Measurements from ENCODE around the gene HOXD4.

The HOXD4 gene

DNA sequence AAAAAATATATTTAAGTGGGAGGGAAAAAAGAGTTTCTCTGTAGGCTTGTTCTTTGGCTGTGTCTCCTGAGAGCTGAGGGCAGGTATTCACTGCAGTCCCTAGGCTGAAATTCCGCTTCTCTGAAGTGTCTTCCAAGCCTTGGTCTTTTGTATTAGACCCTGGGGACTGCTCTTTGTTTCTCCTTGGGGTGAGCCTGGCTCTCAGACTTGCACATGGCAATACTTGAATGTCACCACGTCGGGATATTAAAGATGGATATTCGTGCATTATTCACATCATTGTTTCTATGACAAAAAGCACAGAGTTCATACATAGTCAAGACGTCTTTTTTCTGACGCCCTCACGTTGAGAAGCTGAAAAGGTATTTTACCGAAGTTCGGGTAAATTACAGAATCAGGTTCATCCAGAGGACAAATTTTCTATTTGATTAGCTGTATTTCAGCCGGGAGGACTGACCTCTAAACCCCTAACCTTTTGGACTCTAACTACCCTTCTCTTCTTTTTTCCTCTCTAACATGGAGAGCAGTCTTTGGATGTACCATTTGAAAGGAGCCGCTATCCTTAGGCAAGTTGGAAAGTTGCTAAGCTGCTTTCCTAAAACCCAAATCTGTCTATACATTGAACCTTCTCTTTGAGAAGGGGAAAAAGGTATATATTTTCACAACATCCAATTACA lies 3.4 kb downstream of the HOXD4 start:
- Mint-ChIP-seq H3K4me1 (peaks cover 6% of the 10 kb centered on the region), H3K27me3 (peaks cover 54% of the 10 kb centered on the region)

DNA sequence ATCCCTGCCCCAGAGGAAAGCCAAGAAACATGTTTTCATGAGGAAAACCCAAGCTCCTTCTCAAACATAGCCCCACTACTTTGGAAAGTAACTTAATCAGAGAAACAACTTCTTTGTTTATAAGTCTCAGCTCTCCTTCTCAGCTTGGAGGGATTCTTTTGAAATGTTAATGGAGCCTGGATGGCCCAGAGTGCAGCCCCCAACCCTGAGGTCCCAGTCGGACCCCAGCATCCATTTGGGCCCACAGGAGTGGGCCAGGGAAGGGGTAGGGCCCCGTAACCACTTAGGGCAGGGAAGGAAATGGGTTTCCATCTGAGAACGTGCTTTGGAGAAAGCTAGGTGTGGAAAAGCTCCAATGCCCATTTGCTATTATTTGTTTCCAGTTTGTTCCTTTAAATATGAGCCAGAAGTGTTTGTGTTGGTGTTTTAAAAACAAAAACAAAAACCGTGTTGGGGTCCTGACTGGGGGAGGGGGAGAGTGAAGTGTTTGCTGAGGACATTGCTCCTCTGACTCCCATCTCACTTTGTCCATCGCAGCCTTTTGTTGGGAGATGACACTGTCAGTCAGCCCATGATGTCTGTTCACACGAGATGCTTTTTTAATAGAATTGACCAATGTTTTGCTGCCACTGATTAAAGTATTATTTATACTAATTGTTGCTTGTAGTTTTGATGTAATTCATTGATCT lies 4.2 kb downstream of the HOXD4 start:
- Mint-ChIP-seq H3K9me3 (peaks cover under 1% of the 10 kb centered on the region), H3K4me3 (no peak overlapping the region), H3K36me3 (no peaks in the 10 kb centered on the region), H3K27me3 (peaks cover 48% of the 10 kb centered on the region), H3K27ac (no peak overlapping the region), H3K4me1 (peaks cover 6% of the 10 kb centered on the region)

More for the DNA sequence above, 3.4 kb downstream of the HOXD4 start:
- Mint-ChIP-seq H3K9me3 (peaks cover 5% of the 10 kb centered on the region), H3K27ac (no peak overlapping the region), H3K36me3 (peaks cover 3% of the 10 kb centered on the region), H3K4me3 (no peak overlapping the region)

DNA sequence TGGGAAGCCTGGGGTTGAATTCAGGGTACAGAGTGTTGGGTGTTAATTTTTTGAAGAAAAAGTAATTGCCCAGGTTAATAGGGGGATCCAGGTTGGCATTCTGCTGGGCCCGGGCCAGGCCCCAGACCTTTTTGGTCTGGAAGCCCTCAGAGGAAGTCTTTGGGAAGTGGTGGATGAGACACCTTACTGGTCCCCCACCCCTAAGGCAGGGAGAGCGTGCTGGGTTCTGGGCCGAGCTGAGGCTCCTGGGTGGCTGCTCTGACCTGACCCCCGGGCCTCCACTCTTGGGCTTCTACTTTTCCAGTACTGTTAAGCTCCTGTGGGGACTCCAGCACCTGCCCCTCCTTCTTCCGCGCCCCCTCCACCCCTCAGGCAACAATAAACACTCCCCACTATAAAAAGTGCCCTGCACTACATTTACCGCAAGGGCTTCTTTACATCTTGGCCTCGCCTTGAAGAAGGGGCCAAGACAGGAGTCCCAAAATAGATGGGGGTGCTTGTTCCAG lies 5.0 kb downstream of the HOXD4 start:
- H3K4me1 Mint-ChIP-seq, result peaks cover 6% of the 10 kb centered on the region
- H3K27ac Mint-ChIP-seq, result no peak overlapping the region
- no peaks in the 10 kb centered on the region for H3K36me3 Mint-ChIP-seq
- no peak overlapping the region for H3K4me3 Mint-ChIP-seq
- H3K9me3 Mint-ChIP-seq, result no peaks in the 10 kb centered on the region
- peaks cover 48% of the 10 kb centered on the region for H3K27me3 Mint-ChIP-seq

DNA sequence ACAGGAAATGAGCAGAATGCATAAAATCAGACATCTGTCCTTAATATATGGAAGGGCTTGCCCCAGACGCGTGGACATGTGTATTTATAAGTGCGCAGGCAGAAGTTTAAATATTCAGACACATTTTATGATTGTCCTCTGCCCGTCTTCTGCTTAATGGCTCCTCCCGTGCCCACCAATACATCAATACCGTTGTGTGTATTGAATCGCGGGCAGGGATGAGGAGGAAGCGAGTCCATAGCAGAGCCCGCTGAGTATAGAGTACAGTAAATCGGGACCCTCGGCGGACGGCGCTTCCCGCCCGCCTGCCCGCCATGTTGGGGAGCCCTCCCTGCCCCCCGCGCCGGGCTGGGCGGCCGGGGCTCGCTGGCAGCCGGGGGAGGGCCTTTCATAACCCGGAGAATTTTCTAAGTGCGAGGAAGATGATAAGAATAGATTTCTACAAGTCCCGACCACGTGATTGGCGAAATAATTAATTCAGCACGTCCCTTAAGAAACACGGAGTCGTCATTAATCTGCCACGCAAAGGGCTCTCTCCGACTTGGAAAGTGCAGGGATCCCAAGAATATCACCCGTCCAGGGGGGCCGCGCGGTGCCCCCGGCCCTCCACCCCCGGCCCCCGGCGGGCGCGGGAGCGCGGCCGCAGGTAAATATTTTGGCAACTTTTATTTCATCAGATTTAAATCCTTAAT lies 5.6 kb downstream of the HOXD4 start, which contains the start of gene HOXD3:
HOXD3 (plus strand) TSS at position 501 of the 692 bp plus-strand sequence. CDS start 11,808 bp downstream, outside the sequence.
- Mint-ChIP-seq H3K9me3 (no peaks in the 10 kb centered on the region), H3K36me3 (peaks cover 2% of the 10 kb centered on the region), H3K27me3 (peaks cover 49% of the 10 kb centered on the region)

GRCh38 chr2:176157499-176158185 lies 6.3 kb downstream of the HOXD4 start:
- Mint-ChIP-seq H3K27ac (peak overlapping the region; percentile 18), H3K27me3 (peaks cover 52% of the 10 kb centered on the region), H3K4me1 (peaks cover 6% of the 10 kb centered on the region), H3K9me3 (no peaks in the 10 kb centered on the region), H3K36me3 (peaks cover 2% of the 10 kb centered on the region), H3K4me3 (no peak overlapping the region)

More for the DNA sequence above, 5.6 kb downstream of the HOXD4 start, which contains the start of gene HOXD3:
- Mint-ChIP-seq H3K27ac (peak within 1 kb of the TSS; percentile 18), H3K4me3 (no peak within 1 kb of the TSS), H3K4me1 (peaks cover 6% of the 10 kb centered on the region)

DNA sequence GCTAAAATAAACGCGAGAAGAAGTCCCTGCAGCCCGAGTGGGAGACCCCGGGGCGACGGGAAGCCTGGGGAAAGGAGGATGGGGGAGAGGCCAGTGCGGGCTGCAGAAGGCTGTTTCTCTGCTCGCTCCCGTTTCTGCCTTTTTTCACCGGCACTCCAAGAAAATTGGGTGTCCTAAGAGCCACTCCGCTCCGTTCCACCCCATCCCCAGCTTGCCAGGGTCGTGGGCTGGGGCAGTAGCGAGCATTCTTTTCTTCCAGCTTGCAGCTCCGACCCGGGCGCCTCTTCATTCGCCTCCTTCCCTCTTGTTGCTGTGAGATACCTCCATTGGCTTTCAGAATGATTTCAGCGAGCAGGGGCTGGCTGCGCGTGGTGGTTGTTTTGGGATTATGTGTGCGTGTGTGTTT lies 6.8 kb downstream of the HOXD4 start:
- H3K27ac Mint-ChIP-seq, result peak overlapping the region; percentile 19
- H3K36me3 Mint-ChIP-seq, result peaks cover 2% of the 10 kb centered on the region
- no peaks in the 10 kb centered on the region for H3K9me3 Mint-ChIP-seq
- H3K4me3 Mint-ChIP-seq, result peak overlapping the region; percentile 3
- peaks cover 52% of the 10 kb centered on the region for H3K27me3 Mint-ChIP-seq
- H3K4me1 Mint-ChIP-seq, result peaks cover 6% of the 10 kb centered on the region

DNA sequence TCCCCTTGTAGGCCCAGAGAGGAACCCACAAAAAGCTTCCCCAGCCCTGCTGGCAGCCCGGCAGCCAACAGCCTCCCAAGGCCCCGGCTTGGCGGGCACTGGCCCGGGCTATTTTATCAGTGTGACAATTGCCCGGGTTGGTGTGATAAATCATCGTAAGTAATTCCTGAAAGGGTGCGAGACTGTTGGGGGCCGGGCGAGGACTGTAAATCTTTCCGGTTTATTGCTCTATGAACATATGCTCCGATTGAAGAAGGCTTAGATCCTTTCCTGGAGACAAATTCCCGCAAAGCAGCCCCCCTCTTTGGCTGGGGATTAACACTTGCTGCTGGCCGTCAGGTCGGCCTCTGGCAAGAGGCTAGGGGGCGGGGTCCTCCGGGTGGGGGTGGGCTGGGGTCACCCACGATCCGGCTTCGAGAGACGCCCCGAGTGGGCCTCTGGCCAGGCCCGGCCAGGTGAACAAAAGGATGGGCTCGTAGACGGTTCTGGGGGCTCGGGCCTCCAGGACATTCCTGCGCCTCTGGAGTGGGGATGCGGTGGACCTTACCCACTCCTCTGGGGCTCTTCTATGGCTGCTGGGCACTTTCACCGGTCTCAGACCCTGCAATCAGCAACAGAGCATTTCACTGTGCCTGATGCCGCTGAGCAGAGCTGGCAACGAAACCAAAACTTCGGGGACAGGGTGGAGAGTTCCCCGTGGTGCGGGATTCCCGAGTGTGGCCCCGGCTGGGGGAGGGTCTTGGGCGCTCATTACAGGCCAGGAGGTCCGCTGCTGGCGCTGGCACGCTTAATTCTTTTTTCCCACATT lies 7.7 kb downstream of the HOXD4 start:
- peaks cover 8% of the 10 kb centered on the region for H3K4me1 Mint-ChIP-seq
- peaks cover 5% of the 10 kb centered on the region for H3K9me3 Mint-ChIP-seq
- H3K36me3 Mint-ChIP-seq, result peaks cover 4% of the 10 kb centered on the region
- H3K27me3 Mint-ChIP-seq, result peaks cover 56% of the 10 kb centered on the region
- no peak overlapping the region for H3K27ac Mint-ChIP-seq
- H3K4me3 Mint-ChIP-seq, result no peak overlapping the region

GRCh38 chr2:176159663-176160250 lies 8.4 kb downstream of the HOXD4 start:
- Mint-ChIP-seq H3K4me3 (no peak overlapping the region), H3K27me3 (peaks cover 54% of the 10 kb centered on the region), H3K27ac (no peak overlapping the region), H3K36me3 (peaks cover 4% of the 10 kb centered on the region), H3K4me1 (peaks cover 12% of the 10 kb centered on the region), H3K9me3 (peaks cover 7% of the 10 kb centered on the region)

GRCh38 chr2:176160251-176160985 lies 9.1 kb downstream of the HOXD4 start:
- Mint-ChIP-seq H3K27ac (no peak overlapping the region), H3K4me1 (peaks cover 12% of the 10 kb centered on the region), H3K27me3 (peaks cover 53% of the 10 kb centered on the region), H3K9me3 (peaks cover 7% of the 10 kb centered on the region), H3K36me3 (peaks cover 4% of the 10 kb centered on the region), H3K4me3 (no peak overlapping the region)

DNA sequence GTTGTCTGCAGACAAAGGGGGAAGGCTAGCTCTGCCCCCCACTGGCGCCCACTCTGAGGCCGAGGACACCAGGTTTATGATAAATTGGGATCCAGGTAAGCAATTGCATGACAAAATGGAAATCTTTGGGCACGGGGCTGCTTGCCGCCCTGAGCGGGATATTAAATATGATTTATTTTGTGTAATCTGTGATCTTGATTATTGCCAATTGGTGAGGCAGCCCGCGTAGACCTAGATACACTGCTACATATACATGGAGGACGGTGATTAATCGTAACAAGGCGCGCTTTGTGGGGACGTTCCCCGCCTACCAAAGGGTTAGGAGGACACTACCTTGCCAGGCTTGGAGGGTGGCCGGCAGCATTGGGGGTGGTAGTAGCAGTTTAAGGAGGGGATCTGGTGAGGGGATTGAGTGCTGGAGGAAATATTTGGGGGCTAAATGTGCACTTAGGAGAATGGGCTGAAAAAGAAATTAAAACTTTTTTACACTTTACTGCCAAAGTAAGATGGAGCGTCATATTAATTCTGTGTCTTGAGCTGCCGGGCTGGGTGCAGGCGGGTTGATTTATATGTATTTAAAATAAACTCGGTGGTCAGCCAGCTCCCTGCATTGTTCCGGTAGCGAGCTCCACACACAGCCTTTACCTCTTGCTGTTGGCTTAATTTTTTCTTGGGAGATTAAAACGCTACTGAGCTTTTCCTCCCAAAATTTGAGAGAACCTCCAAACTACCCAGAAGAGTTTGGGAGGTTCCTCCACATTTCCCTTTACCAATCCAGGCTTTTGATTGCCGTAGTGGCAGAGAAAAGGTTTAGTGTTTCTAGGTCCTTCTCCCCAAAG lies 9.9 kb downstream of the HOXD4 start:
- Mint-ChIP-seq H3K9me3 (peaks cover 7% of the 10 kb centered on the region), H3K27me3 (peaks cover 56% of the 10 kb centered on the region), H3K27ac (no peak overlapping the region), H3K4me3 (no peak overlapping the region), H3K36me3 (peaks cover 4% of the 10 kb centered on the region), H3K4me1 (peaks cover 12% of the 10 kb centered on the region)

- peaks cover 4% of the 10 kb centered on the region for H3K36me3 Mint-ChIP-seq
- H3K4me3 Mint-ChIP-seq, result no peak overlapping the region
- peaks cover 8% of the 10 kb centered on the region for H3K9me3 Mint-ChIP-seq
Observed at GRCh38 chr2:176161825-176162626, 10.7 kb downstream of the HOXD4 start.

DNA sequence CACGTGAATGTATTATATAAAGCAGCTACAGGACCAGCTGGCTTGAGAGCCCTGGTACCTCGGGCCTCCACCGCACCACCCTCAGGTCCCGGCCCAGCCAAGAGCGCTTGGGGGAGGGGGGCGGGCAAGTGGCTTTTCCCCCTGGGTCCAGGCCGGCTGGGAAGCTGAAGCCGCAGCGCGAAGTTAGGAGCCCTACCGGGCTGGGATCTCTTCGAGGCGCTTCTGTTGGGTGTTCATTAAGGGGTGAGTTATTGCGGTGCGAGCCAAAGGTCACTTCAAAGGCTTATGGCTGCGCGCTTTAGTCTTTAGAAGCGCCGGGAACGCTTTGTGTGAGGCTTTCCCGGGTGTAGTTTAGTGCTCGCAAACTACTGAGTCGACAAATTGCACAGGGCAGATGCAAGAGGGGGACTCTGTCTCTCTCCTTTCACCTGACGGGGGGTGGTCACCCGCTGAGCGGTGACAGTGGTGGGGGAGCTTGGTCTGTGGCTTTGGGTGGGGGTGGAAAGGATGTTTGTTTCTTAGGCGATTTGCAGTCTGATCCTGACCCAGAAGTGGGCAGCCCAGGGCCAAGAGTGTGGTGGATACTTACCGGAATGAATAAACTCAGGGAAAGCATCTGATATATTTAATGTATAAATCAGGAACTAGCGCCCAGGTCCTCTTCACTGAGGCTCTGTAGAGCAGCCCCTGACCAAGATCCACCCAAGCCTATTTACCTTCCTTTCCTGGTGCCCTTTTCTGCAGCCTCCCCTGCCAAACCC lies 11.7 kb downstream of the HOXD4 start:
- H3K27me3 Mint-ChIP-seq, result peaks cover 64% of the 10 kb centered on the region
- peaks cover 13% of the 10 kb centered on the region for H3K9me3 Mint-ChIP-seq
- H3K27ac Mint-ChIP-seq, result no peak overlapping the region
- H3K4me1 Mint-ChIP-seq, result peaks cover 6% of the 10 kb centered on the region
- H3K36me3 Mint-ChIP-seq, result peaks cover 4% of the 10 kb centered on the region
- H3K4me3 Mint-ChIP-seq, result no peak overlapping the region

More at GRCh38 chr2:176161825-176162626, 10.7 kb downstream of the HOXD4 start:
- peaks cover 59% of the 10 kb centered on the region for H3K27me3 Mint-ChIP-seq
- H3K27ac Mint-ChIP-seq, result no peak overlapping the region
- H3K4me1 Mint-ChIP-seq, result peaks cover 12% of the 10 kb centered on the region
